PFSK-1 (cell line): Measurements from ENCODE around the gene CELF4.

Experiments
- SIN3A ChIP-seq: IDR thresholded peaks from 2 replicates; pipeline ENCODE4 v1.6.1; 2012; ENCODE audit warnings: mild to moderate bottlenecking, low read length, moderate library complexity, borderline replicate concordance; ENCODE audit not compliant: insufficient read depth
- TAF1 ChIP-seq: IDR thresholded peaks from 2 replicates; pipeline ENCODE4 v1.6.1; 2012; ENCODE audit warnings: low read length, control low read depth, borderline replicate concordance; ENCODE audit not compliant: insufficient read depth

- TF ChIP-seq TAF1 (no peak), SIN3A (no peak)
Observed at GRCh38 chr18:37482433-37482832, 83.2 kb downstream of the CELF4 start.
